HAP-1 (cell line): Measurements from ENCODE around the gene TMEM167B.

ENCODE experiments used
- DNase-seq, 2 experiments: peaks; one replicate each; pipeline ENCODE4 v3.0.0-alpha.2; 2016 to 2020; ENCODE audit warnings: low spot score in 2 of 2
- H3K27me3 ChIP-seq: fragments of 250-450 bp; sonication (Bioruptor Pico); 2 replicates; pipeline ENCODE4 v1.5.1; 2020; ENCODE audit warnings: low read depth, mild to moderate bottlenecking, moderate library complexity
- H3K36me3 ChIP-seq: fragments of 250-450 bp; sonication (Bioruptor Pico); replicated peaks from 2 replicates; pipeline ENCODE4 v1.5.1; 2020; ENCODE audit warnings: mild to moderate bottlenecking
- H3K4me1 ChIP-seq: fragments of 250-450 bp; sonication (Bioruptor Pico); 2 replicates; pipeline ENCODE4 v1.5.1; 2020; ENCODE audit warnings: mild to moderate bottlenecking
- H3K4me3 ChIP-seq: fragments of 250-450 bp; sonication (Bioruptor Pico); 2 replicates; pipeline ENCODE4 v1.5.1; 2020; ENCODE audit warnings: mild to moderate bottlenecking, moderate library complexity
- H3K9me3 ChIP-seq: fragments of 250-450 bp; sonication (Bioruptor Pico); 2 replicates; pipeline ENCODE4 v1.5.1; 2020; ENCODE audit warnings: mild to moderate bottlenecking, moderate library complexity
- in situ Hi-C: fragments of 300-500 bp; cut with MboI; formaldehyde crosslinking; loops from 3 replicates; pipeline ENCODE4 v1.14.3; 2020; ENCODE audit warnings: low sequenced_read_pairs, inconsistent platforms, mixed read lengths

Gene TMEM167B

GRCh38 chr1:109065137-109065536 is 25.4 kb upstream of the TMEM167B start:
- H3K4me1 ChIP-seq = no peaks in the 10 kb centered on the region
- peaks cover 21% of the 10 kb centered on the region for H3K36me3 ChIP-seq
- no peak overlapping the region for H3K4me3 ChIP-seq
- H3K27me3 ChIP-seq = no peaks in the 10 kb centered on the region
- no peak for DNase-seq
- in situ Hi-C loops = no loop called here
- H3K9me3 ChIP-seq = no peaks in the 10 kb centered on the region

GRCh38 chr1:109067883-109068282 is 22.7 kb upstream of the TMEM167B start:
- Histone ChIP-seq H3K9me3 (no peaks in the 10 kb centered on the region), H3K27me3 (no peaks in the 10 kb centered on the region), H3K4me3 (no peak overlapping the region), H3K36me3 (peaks cover 26% of the 10 kb centered on the region), H3K4me1 (no peaks in the 10 kb centered on the region)
- DNase-seq = no peak
- in situ Hi-C loops = no loop called here

GRCh38 chr1:109069294-109069693 is 21.3 kb upstream of the TMEM167B start:
- no peak overlapping the region for H3K4me3 ChIP-seq
- no peaks in the 10 kb centered on the region for H3K27me3 ChIP-seq
- in situ Hi-C loops = no loop called here
- peaks cover 18% of the 10 kb centered on the region for H3K36me3 ChIP-seq
- no peaks in the 10 kb centered on the region for H3K9me3 ChIP-seq
- H3K4me1 ChIP-seq = no peaks in the 10 kb centered on the region
- no peak for DNase-seq

GRCh38 chr1:109075531-109076490 is 14.8 kb upstream of the TMEM167B start, which contains the start of gene TAF13:
Gene TAF13 (minus strand): TSS chr1:109076003. CDS start chr1:109075947, 56 bp downstream.
- H3K27me3 ChIP-seq = no peaks in the 10 kb centered on the region
- no peaks in the 10 kb centered on the region for H3K9me3 ChIP-seq
- in situ Hi-C loops = no loop called here
- H3K4me3 ChIP-seq = peak within 1 kb of the TSS; percentile 62
- H3K36me3 ChIP-seq = peaks cover 2% of the 10 kb centered on the region; the same call in 1 of the 2 replicates
- DNase-seq = peak; percentile 93 to 96
- H3K4me1 ChIP-seq = peaks cover 15% of the 10 kb centered on the region

GRCh38 chr1:109078317-109078716 is 12.2 kb upstream of the TMEM167B start:
- DNase-seq = no peak
- Histone ChIP-seq H3K27me3 (no peaks in the 10 kb centered on the region), H3K36me3 (no peaks in the 10 kb centered on the region; the same call in 1 of the 2 replicates), H3K4me3 (no peak overlapping the region), H3K4me1 (peaks cover 24% of the 10 kb centered on the region), H3K9me3 (no peaks in the 10 kb centered on the region)
- in situ Hi-C loops = no loop called here

GRCh38 chr1:109079240-109079622 is 11.3 kb upstream of the TMEM167B start:
- H3K4me1 ChIP-seq = peaks cover 33% of the 10 kb centered on the region
- no peak for DNase-seq
- no peaks in the 10 kb centered on the region for H3K9me3 ChIP-seq
- in situ Hi-C loops = no loop called here
- H3K27me3 ChIP-seq = no peaks in the 10 kb centered on the region
- no peak overlapping the region for H3K4me3 ChIP-seq
- H3K36me3 ChIP-seq = no peaks in the 10 kb centered on the region

- Histone ChIP-seq H3K36me3 (no peaks in the 10 kb centered on the region), H3K9me3 (no peaks in the 10 kb centered on the region), H3K27me3 (no peaks in the 10 kb centered on the region), H3K4me1 (peaks cover 28% of the 10 kb centered on the region), H3K4me3 (no peak overlapping the region)
- DNase-seq = no peak
- in situ Hi-C loops = no loop called here
Measured at GRCh38 chr1:109080441-109081082, 10.0 kb upstream of the TMEM167B start.

GRCh38 chr1:109083501-109083900 is 7.1 kb upstream of the TMEM167B start:
- Histone ChIP-seq H3K4me1 (peaks cover 29% of the 10 kb centered on the region), H3K27me3 (no peaks in the 10 kb centered on the region), H3K4me3 (no peak overlapping the region), H3K36me3 (no peaks in the 10 kb centered on the region), H3K9me3 (no peaks in the 10 kb centered on the region)
- DNase-seq = peak; percentile 52 to 56
- in situ Hi-C loops = no loop called here

- peak; percentile 61 to 86 for DNase-seq
- H3K4me3 ChIP-seq = no peak overlapping the region
- no peaks in the 10 kb centered on the region for H3K27me3 ChIP-seq
- H3K9me3 ChIP-seq = no peaks in the 10 kb centered on the region
- H3K36me3 ChIP-seq = no peaks in the 10 kb centered on the region
- in situ Hi-C loops = no loop called here
- peaks cover 31% of the 10 kb centered on the region for H3K4me1 ChIP-seq
Measured at GRCh38 chr1:109083923-109084322, 6.6 kb upstream of the TMEM167B start.

GRCh38 chr1:109084563-109085517 is 5.7 kb upstream of the TMEM167B start:
- in situ Hi-C loops = no loop called here
- Histone ChIP-seq H3K36me3 (no peaks in the 10 kb centered on the region), H3K4me3 (no peak overlapping the region), H3K9me3 (no peaks in the 10 kb centered on the region), H3K4me1 (peaks cover 36% of the 10 kb centered on the region), H3K27me3 (no peaks in the 10 kb centered on the region)
- no peak for DNase-seq

- Histone ChIP-seq H3K36me3 (peaks cover 5% of the 10 kb centered on the region), H3K4me1 (peaks cover 8% of the 10 kb centered on the region), H3K9me3 (no peaks in the 10 kb centered on the region), H3K4me3 (peak overlapping the region; percentile 87), H3K27me3 (no peaks in the 10 kb centered on the region)
- in situ Hi-C loops = no loop called here
- peak; percentile 91 to 92 for DNase-seq
Measured at GRCh38 chr1:109089242-109090015, 1.1 kb upstream of the TMEM167B start.

GRCh38 chr1:109091078-109091838 is 694 bp downstream of the TMEM167B start:
- peaks cover 15% of the 10 kb centered on the region for H3K36me3 ChIP-seq
- peak overlapping the region; percentile 87 for H3K4me3 ChIP-seq
- DNase-seq = peak; percentile 53 to 81
- no peaks in the 10 kb centered on the region for H3K9me3 ChIP-seq
- H3K4me1 ChIP-seq = peaks cover 8% of the 10 kb centered on the region
- in situ Hi-C loops = no loop called here
- no peaks in the 10 kb centered on the region for H3K27me3 ChIP-seq
